SKM-1 (cell line): ENCODE data around the gene SNX10.

Source experiments
- DNase-seq: peaks from one replicate; lab custom pipeline; 2025; ENCODE audit not compliant: unreplicated experiment; lab: John Stamatoyannopoulos, UW

Gene SNX10

GRCh38 chr7:26398756-26399509, 107.3 kb downstream of the SNX10 start:
- DNase-seq: peak; percentile 91

GRCh38 chr7:26399736-26400135, 108.1 kb downstream of the SNX10 start:
- no peak for DNase-seq

GRCh38 chr7:26403640-26404039, 112.0 kb downstream of the SNX10 start:
- DNase-seq: no peak

- DNase-seq: no peak
These were observed 112.7 kb downstream of the SNX10 start for GRCh38 chr7:26404189-26404996.

GRCh38 chr7:26406433-26406832, 114.8 kb downstream of the SNX10 start:
- DNase-seq: no peak

- DNase-seq: no peak
These were observed 118.2 kb downstream of the SNX10 start for GRCh38 chr7:26409661-26410547.

- no peak for DNase-seq
These were observed 121.5 kb downstream of the SNX10 start for GRCh38 chr7:26413007-26413691.

- no peak for DNase-seq
These were observed 124.3 kb downstream of the SNX10 start for GRCh38 chr7:26416004-26416403.

GRCh38 chr7:26417911-26418413, 126.3 kb downstream of the SNX10 start:
- DNase-seq: no peak

GRCh38 chr7:26419198-26419597, 127.5 kb downstream of the SNX10 start:
- no peak for DNase-seq

GRCh38 chr7:26420422-26421019, 128.9 kb downstream of the SNX10 start:
- DNase-seq: no peak

- DNase-seq: no peak
These were observed 131.1 kb downstream of the SNX10 start for GRCh38 chr7:26422761-26423160.

- no peak for DNase-seq
These were observed 131.8 kb downstream of the SNX10 start for GRCh38 chr7:26423436-26423835.
